NB4 (cell line): Measurements from ENCODE around the gene ZDHHC7.
A peak's percentile ranks its signal among the peaks of the same experiment; 100 is the strongest.

Experiments used
- DNase-seq: peaks from one replicate; pipeline ENCODE4 v3.0.0; 2010; ENCODE audit warnings: low read depth
- H3K4me3 ChIP-seq: one replicate; pipeline ENCODE4 v1.5.1; 2011; ENCODE audit warnings: mild to moderate bottlenecking, low read depth, low read length, moderate library complexity
- CTCF ChIP-seq: IDR thresholded peaks from one replicate; pipeline ENCODE4 v1.5.1; 2012; ENCODE audit warnings: low read depth, low read length
- MAX ChIP-seq: IDR thresholded peaks from 2 replicates; pipeline ENCODE4 v1.6.1; 2011; ENCODE audit warnings: low read depth, low read length
- MYC ChIP-seq: IDR thresholded peaks from 2 replicates; pipeline ENCODE4 v1.6.1; 2011; ENCODE audit warnings: low read depth, low read length
- POLR2A ChIP-seq: IDR thresholded peaks from 2 replicates; pipeline ENCODE4 v1.6.1; 2011; ENCODE audit warnings: mild to moderate bottlenecking; ENCODE audit not compliant: insufficient read length; ENCODE audit errors: extremely low read depth

ZDHHC7 gene

GRCh38 chr16:84927621-84928591 lies 83.4 kb downstream of the ZDHHC7 start:
- H3K4me3 ChIP-seq: no peak overlapping the region
- DNase-seq: no peak
- TF ChIP-seq POLR2A (no peak), CTCF (no peak), MAX (no peak), MYC (no peak)

GRCh38 chr16:84926462-84926861 lies 84.9 kb downstream of the ZDHHC7 start:
- H3K4me3 ChIP-seq: no peak overlapping the region
- no peak for TF ChIP-seq POLR2A
- TF ChIP-seq CTCF: no peak
- TF ChIP-seq MYC: no peak
- TF ChIP-seq MAX: no peak
- DNase-seq: no peak

GRCh38 chr16:84925773-84926372 lies 85.5 kb downstream of the ZDHHC7 start:
- DNase-seq: no peak
- no peak overlapping the region for H3K4me3 ChIP-seq
- TF ChIP-seq MYC (no peak), MAX (no peak), CTCF (no peak), POLR2A (no peak)

GRCh38 chr16:84925092-84925772 lies 86.1 kb downstream of the ZDHHC7 start:
- TF ChIP-seq POLR2A: no peak
- TF ChIP-seq CTCF: peak; percentile 95
- no peak overlapping the region for H3K4me3 ChIP-seq
- DNase-seq: peak; percentile 76

- no peak overlapping the region for H3K4me3 ChIP-seq
- TF ChIP-seq POLR2A (no peak), MYC (no peak), CTCF (no peak), MAX (no peak)
- DNase-seq: no peak
Measured at GRCh38 chr16:84924331-84925091, 86.8 kb downstream of the ZDHHC7 start.
